Measurements from ENCODE around the gene MPZL3.

Gene MPZL3

DNA sequence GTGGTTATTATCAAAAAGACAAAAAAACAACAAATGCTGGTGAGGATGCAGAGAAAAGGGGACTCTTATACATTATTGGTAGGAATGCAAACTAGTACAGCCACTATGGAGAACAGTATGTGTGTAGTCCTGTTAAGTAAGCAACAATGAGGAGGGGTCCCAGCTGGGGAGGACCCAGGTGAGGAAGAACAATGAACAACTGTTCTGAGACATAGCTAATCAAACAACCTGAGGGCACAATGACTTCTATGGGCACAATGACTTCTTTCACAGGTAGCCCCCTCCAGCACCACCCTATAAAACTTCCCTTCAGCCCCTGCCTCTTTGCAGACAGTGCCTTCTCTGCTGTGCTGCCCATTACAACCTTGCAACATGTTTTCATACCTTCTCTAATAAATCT is 32.9 kb downstream of the MPZL3 start:
- Histone ChIP-seq H3K9ac (ENCODE audit: low read length) (no peak overlapping the region), H3K79me2 (ENCODE audit: control insufficient read depth, insufficient read depth, low read length) (no peaks in the 10 kb centered on the region), H2BK15ac (replicated peaks; ENCODE audit: low read depth) (no peak overlapping the region), H3K23ac (ENCODE audit: low read length) (no peak overlapping the region), H3K4ac (ENCODE audit: low read depth, low read length) (no peak overlapping the region), H2BK120ac (ENCODE audit: low read depth, low read length) (no peak overlapping the region), H4K5ac (ENCODE audit: low read length) (no peak overlapping the region), H4K8ac (ENCODE audit: low read depth, low read length) (no peak overlapping the region), H3K56ac (ENCODE audit: low read length) (no peak overlapping the region), H3K79me1 (ENCODE audit: low read length) (no peaks in the 10 kb centered on the region), H3K36me3 (ENCODE audit: control insufficient read depth, insufficient read depth, low read length) (no peaks in the 10 kb centered on the region), H3K18ac (ENCODE audit: low read length) (no peak overlapping the region), H3K4me1 (ENCODE audit: control insufficient read depth, low read depth, low read length) (no peaks in the 10 kb centered on the region), H3K27ac (ENCODE audit: low read depth, low read length) (no peak overlapping the region), H3K27me3 (ENCODE audit: insufficient read depth, low read length, poor library complexity) (no peaks in the 10 kb centered on the region), H2BK5ac (ENCODE audit: low read length) (no peak overlapping the region), H2AK5ac (ENCODE audit: low read length) (no peak overlapping the region), H3K4me3 (ENCODE audit: low read length) (no peak overlapping the region), H3K4me2 (ENCODE audit: low read length) (no peak overlapping the region)
- no peak for DNase-seq

DNA sequence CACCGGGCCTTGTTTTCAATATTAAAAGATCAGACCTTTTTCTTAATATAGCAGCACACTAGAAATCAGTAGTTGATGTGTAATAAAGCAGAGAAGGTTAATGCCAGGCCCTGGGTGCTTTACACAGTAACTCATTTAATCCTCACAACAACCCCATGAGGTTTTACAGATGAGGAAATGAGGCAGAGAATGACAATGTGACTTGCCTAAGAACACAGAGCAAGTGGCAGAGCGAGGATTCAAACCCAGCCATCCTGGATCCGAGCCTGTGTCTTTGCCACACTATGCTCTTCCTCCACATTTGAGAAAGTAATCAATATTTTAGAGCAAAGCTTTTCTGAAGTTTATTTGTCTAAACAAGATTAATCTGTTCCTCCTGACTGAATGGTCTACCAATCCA is 34.6 kb downstream of the MPZL3 start:
- no peaks in the 10 kb centered on the region for H3K36me3 ChIP-seq (ENCODE audit: control insufficient read depth, insufficient read depth, low read length)
- H2BK120ac ChIP-seq (ENCODE audit: low read depth, low read length) = no peak overlapping the region
- no peaks in the 10 kb centered on the region for H3K4me1 ChIP-seq (ENCODE audit: control insufficient read depth, low read depth, low read length)
- no peak overlapping the region for H3K23ac ChIP-seq (ENCODE audit: low read length)
- no peak overlapping the region for H4K5ac ChIP-seq (ENCODE audit: low read length)
- no peak overlapping the region for H3K4me2 ChIP-seq (ENCODE audit: low read length)
- H3K9ac ChIP-seq (ENCODE audit: low read length) = no peak overlapping the region
- no peaks in the 10 kb centered on the region for H3K27me3 ChIP-seq (ENCODE audit: insufficient read depth, low read length, poor library complexity)
- DNase-seq = no peak
- H3K79me2 ChIP-seq (ENCODE audit: control insufficient read depth, insufficient read depth, low read length) = no peaks in the 10 kb centered on the region
- no peak overlapping the region for H3K4me3 ChIP-seq (ENCODE audit: low read length)
- H4K8ac ChIP-seq (ENCODE audit: low read depth, low read length) = no peak overlapping the region
- H2AK5ac ChIP-seq (ENCODE audit: low read length) = no peak overlapping the region
- H3K18ac ChIP-seq (ENCODE audit: low read length) = no peak overlapping the region
- no peak overlapping the region for H2BK15ac ChIP-seq (replicated peaks; ENCODE audit: low read depth)
- no peak overlapping the region for H2BK5ac ChIP-seq (ENCODE audit: low read length)
- no CpG with 5 or more reads among the region's 3 CpGs for WGBS (ENCODE audit: extremely low coverage, insufficient coverage, low lambda C conversion rate)
- no peak overlapping the region for H3K56ac ChIP-seq (ENCODE audit: low read length)
- no peak overlapping the region for H3K4ac ChIP-seq (ENCODE audit: low read depth, low read length)
- no peak overlapping the region for H3K27ac ChIP-seq (ENCODE audit: low read depth, low read length)
- no peaks in the 10 kb centered on the region for H3K79me1 ChIP-seq (ENCODE audit: low read length)

DNA sequence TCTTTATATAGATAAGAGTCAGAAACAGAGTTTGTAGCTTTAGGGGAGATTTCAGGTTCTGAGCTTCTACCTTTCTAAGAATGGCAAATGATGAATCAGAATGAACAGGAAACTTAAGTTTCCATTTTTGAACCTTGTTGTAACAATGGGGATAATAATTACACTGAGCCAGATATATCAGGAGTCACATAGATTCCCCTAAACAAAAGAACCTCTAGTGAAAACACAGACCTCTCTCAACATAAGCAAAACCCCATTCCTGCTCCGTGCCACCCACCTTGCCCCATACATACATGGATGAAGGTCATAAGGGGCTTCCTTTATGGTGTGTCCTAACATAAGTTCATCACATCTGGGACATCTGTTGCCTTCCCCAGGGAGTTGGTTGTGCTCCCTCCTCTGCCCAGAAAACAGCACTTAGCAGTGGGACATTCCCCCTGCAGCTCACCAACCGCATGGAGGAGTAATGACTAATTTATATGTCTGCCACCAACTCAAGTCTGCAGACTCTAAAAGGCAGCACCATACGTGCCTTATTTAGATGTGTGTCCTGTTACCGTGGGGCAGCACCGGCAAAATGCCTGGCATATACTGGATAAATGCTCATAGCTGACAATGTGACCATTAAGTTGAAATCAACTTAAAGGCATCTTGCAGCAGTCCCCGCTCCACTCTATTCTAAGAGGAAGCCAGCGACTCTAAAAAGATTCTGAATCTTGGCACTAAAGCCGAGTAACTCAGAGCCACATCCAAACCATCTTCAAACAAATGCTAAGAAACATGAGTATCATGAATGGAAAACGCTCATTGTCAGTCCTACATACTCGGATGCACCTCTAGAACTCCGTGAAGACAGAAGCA is 35.3 kb downstream of the MPZL3 start:
- Histone ChIP-seq H3K27ac (ENCODE audit: low read depth, low read length) (no peak overlapping the region), H3K18ac (ENCODE audit: low read length) (no peak overlapping the region), H4K8ac (ENCODE audit: low read depth, low read length) (no peak overlapping the region), H2BK15ac (replicated peaks; ENCODE audit: low read depth) (no peak overlapping the region), H3K4me2 (ENCODE audit: low read length) (no peak overlapping the region), H3K4me1 (ENCODE audit: control insufficient read depth, low read depth, low read length) (peaks cover 1% of the 10 kb centered on the region), H3K4me3 (ENCODE audit: low read length) (no peak overlapping the region), H2AK5ac (ENCODE audit: low read length) (no peak overlapping the region), H3K36me3 (ENCODE audit: control insufficient read depth, insufficient read depth, low read length) (no peaks in the 10 kb centered on the region), H3K56ac (ENCODE audit: low read length) (no peak overlapping the region), H3K79me2 (ENCODE audit: control insufficient read depth, insufficient read depth, low read length) (no peaks in the 10 kb centered on the region), H2BK5ac (ENCODE audit: low read length) (no peak overlapping the region), H3K9ac (ENCODE audit: low read length) (no peak overlapping the region), H3K23ac (ENCODE audit: low read length) (no peak overlapping the region), H3K27me3 (ENCODE audit: insufficient read depth, low read length, poor library complexity) (no peaks in the 10 kb centered on the region), H4K5ac (ENCODE audit: low read length) (no peak overlapping the region), H3K79me1 (ENCODE audit: low read length) (no peaks in the 10 kb centered on the region), H2BK120ac (ENCODE audit: low read depth, low read length) (no peak overlapping the region), H3K4ac (ENCODE audit: low read depth, low read length) (no peak overlapping the region)
- WGBS (ENCODE audit: extremely low coverage, insufficient coverage, low lambda C conversion rate) = no CpG with 5 or more reads among the region's 11 CpGs
- DNase-seq = no peak

DNA sequence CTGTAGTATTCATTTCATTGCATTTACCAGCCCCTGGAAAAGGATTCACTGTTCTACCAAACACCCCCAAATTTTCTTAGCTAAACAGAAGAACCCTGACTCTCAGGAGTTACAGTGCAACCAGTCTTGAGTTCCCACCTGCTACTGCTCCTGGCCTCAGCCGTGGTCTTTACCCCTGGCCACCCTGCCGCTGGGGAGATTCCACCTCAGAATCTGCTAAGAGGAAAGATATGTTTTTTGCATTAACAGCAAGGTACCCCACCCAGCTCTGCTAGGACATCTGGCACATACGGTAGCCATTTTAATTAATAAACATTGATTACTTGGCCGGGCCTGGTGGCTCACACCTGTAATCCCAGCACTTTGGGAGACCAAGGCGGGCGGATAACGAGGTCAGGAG is 36.4 kb downstream of the MPZL3 start:
- H3K23ac ChIP-seq (ENCODE audit: low read length) = no peak overlapping the region
- no peak overlapping the region for H3K9ac ChIP-seq (ENCODE audit: low read length)
- no peak overlapping the region for H3K4me3 ChIP-seq (ENCODE audit: low read length)
- H3K36me3 ChIP-seq (ENCODE audit: control insufficient read depth, insufficient read depth, low read length) = no peaks in the 10 kb centered on the region
- no peaks in the 10 kb centered on the region for H3K79me1 ChIP-seq (ENCODE audit: low read length)
- H4K8ac ChIP-seq (ENCODE audit: low read depth, low read length) = no peak overlapping the region
- H3K4me1 ChIP-seq (ENCODE audit: control insufficient read depth, low read depth, low read length) = peaks cover 4% of the 10 kb centered on the region
- H2AK5ac ChIP-seq (ENCODE audit: low read length) = no peak overlapping the region
- H2BK120ac ChIP-seq (ENCODE audit: low read depth, low read length) = no peak overlapping the region
- DNase-seq = no peak
- H3K4me2 ChIP-seq (ENCODE audit: low read length) = no peak overlapping the region
- no peaks in the 10 kb centered on the region for H3K27me3 ChIP-seq (ENCODE audit: insufficient read depth, low read length, poor library complexity)
- H3K18ac ChIP-seq (ENCODE audit: low read length) = no peak overlapping the region
- H2BK15ac ChIP-seq (replicated peaks; ENCODE audit: low read depth) = no peak overlapping the region
- WGBS (ENCODE audit: extremely low coverage, insufficient coverage, low lambda C conversion rate) = no CpG with 5 or more reads among the region's 7 CpGs
- H3K79me2 ChIP-seq (ENCODE audit: control insufficient read depth, insufficient read depth, low read length) = no peaks in the 10 kb centered on the region
- no peak overlapping the region for H3K4ac ChIP-seq (ENCODE audit: low read depth, low read length)
- H4K5ac ChIP-seq (ENCODE audit: low read length) = no peak overlapping the region
- H3K27ac ChIP-seq (ENCODE audit: low read depth, low read length) = no peak overlapping the region
- H3K56ac ChIP-seq (ENCODE audit: low read length) = no peak overlapping the region
- no peak overlapping the region for H2BK5ac ChIP-seq (ENCODE audit: low read length)

DNA sequence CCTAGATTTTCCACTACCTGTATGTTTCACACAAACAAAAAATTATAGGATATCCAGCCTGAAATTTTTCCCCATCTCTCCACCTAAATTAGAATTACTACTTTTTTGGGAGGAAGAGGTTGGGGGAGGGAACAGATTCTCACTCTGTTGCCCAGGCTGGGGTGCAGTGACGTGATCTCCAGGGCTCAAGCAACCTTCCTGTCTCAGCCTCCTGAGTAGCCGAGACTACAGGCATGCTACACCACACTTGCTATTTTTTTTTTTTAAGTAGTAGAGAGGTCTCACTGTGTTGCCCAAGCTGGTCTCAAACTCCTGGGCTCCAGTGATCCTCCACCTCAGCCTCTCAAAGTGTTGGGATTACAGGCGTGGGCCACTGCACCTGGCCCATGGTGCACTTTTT is 36.9 kb downstream of the MPZL3 start:
- H3K18ac ChIP-seq (ENCODE audit: low read length) = no peak overlapping the region
- no peak overlapping the region for H3K56ac ChIP-seq (ENCODE audit: low read length)
- H2BK120ac ChIP-seq (ENCODE audit: low read depth, low read length) = no peak overlapping the region
- H3K4me1 ChIP-seq (ENCODE audit: control insufficient read depth, low read depth, low read length) = peaks cover 6% of the 10 kb centered on the region
- no peak overlapping the region for H3K9ac ChIP-seq (ENCODE audit: low read length)
- no peak for DNase-seq
- no peak overlapping the region for H3K4me3 ChIP-seq (ENCODE audit: low read length)
- H4K5ac ChIP-seq (ENCODE audit: low read length) = no peak overlapping the region
- H3K4ac ChIP-seq (ENCODE audit: low read depth, low read length) = no peak overlapping the region
- whole genome bisulfite sequencing (ENCODE audit: extremely low coverage, insufficient coverage, low lambda C conversion rate) = no CpG with 5 or more reads among the region's 3 CpGs
- no peak overlapping the region for H2BK5ac ChIP-seq (ENCODE audit: low read length)
- no peak overlapping the region for H2BK15ac ChIP-seq (replicated peaks; ENCODE audit: low read depth)
- no peak overlapping the region for H4K8ac ChIP-seq (ENCODE audit: low read depth, low read length)
- H3K79me1 ChIP-seq (ENCODE audit: low read length) = no peaks in the 10 kb centered on the region
- no peaks in the 10 kb centered on the region for H3K79me2 ChIP-seq (ENCODE audit: control insufficient read depth, insufficient read depth, low read length)
- no peaks in the 10 kb centered on the region for H3K27me3 ChIP-seq (ENCODE audit: insufficient read depth, low read length, poor library complexity)
- H3K36me3 ChIP-seq (ENCODE audit: control insufficient read depth, insufficient read depth, low read length) = no peaks in the 10 kb centered on the region
- H2AK5ac ChIP-seq (ENCODE audit: low read length) = no peak overlapping the region
- H3K4me2 ChIP-seq (ENCODE audit: low read length) = no peak overlapping the region
- no peak overlapping the region for H3K23ac ChIP-seq (ENCODE audit: low read length)
- H3K27ac ChIP-seq (ENCODE audit: low read depth, low read length) = no peak overlapping the region

Measured in mesendoderm (in vitro differentiated cells).